Measurements from ENCODE around the gene TOMT.

DNA sequence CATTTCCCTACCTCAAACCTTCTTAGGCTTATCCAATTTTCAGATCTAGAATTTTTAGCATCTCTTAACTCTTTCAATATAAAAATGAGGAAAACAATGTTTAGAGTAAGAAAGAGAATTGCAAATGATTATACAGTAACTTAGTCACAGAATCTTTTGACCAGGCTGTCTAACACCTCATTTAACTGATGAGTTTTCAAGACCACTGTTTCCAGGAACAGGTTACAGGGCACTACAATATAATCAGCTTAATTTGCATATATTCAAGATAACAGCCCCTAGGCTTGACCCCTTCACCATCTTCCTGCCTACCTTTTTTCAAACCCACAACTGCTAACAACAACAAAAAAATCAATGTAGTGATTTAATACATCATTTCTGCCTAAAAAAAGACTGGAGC lies 38.0 kb upstream of the TOMT start:
- TF ChIP-seq, protein P1, sequence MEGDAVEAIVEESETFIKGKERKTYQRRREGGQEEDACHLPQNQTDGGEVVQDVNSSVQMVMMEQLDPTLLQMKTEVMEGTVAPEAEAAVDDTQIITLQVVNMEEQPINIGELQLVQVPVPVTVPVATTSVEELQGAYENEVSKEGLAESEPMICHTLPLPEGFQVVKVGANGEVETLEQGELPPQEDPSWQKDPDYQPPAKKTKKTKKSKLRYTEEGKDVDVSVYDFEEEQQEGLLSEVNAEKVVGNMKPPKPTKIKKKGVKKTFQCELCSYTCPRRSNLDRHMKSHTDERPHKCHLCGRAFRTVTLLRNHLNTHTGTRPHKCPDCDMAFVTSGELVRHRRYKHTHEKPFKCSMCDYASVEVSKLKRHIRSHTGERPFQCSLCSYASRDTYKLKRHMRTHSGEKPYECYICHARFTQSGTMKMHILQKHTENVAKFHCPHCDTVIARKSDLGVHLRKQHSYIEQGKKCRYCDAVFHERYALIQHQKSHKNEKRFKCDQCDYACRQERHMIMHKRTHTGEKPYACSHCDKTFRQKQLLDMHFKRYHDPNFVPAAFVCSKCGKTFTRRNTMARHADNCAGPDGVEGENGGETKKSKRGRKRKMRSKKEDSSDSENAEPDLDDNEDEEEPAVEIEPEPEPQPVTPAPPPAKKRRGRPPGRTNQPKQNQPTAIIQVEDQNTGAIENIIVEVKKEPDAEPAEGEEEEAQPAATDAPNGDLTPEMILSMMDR (conservative IDR thresholded peaks at IDR 0.05; ENCODE audit: low read depth, low read length): no peak
- TF ChIP-seq EZH2phosphoT487 (IDR thresholded peaks at IDR 0.05; ENCODE audit: borderline replicate concordance, low read length) (no peak), EZH2 (IDR thresholded peaks at IDR 0.05; ENCODE audit: low read length, unreplicated experiment) (no peak)
